Measurements from ENCODE around the gene ATP2C2.
"Not testable (repeated sequence)": the region's sequence is repeated elsewhere in the genome, so short reads cannot be mapped to it uniquely, and the experiment has no call there.

GRCh38 chr16:84337236-84337635, 31.1 kb upstream of the ATP2C2 start:
- TF ChIP-seq CTCF (conservative IDR thresholded peaks at IDR 0.05 in 1 of 2, IDR thresholded peaks at IDR 0.05 in 1 of 2; ENCODE audit: low read depth in 1 of 2, low read length in 2 of 2); EZH2 (IDR thresholded peaks at IDR 0.05; ENCODE audit: low read length, missing control alignments): not testable (repeated sequence)

Data from fibroblast of lung (primary cell).